Mesothelial cell of epicardium (in vitro differentiated cells): Measurements from ENCODE around the gene RDX. TPM values are rescaled to one million over a fixed set of nuclear protein-coding genes. Genes with fewer than 3 reads are reported as not detected.

ENCODE experiments used
- DNase-seq, 2 experiments: peaks; one replicate each; pipeline ENCODE4 v3.0.0; 2021; ENCODE audit warnings: low spot score in 2 of 2; ENCODE audit not compliant: unreplicated experiment in 2 of 2
- H3K27ac Mint-ChIP-seq: 2 replicates; pipeline ENCODE4 v1.8.0; 2021; ENCODE audit warnings: mixed read lengths
- H3K27me3 Mint-ChIP-seq: 2 replicates; pipeline ENCODE4 v1.8.0; 2021; ENCODE audit warnings: low read depth, mixed read lengths
- H3K36me3 Mint-ChIP-seq: 2 replicates; pipeline ENCODE4 v1.8.0; 2021; ENCODE audit warnings: mixed read lengths
- H3K4me1 Mint-ChIP-seq: 2 replicates; pipeline ENCODE4 v1.8.0; 2021; ENCODE audit warnings: mixed read lengths
- H3K4me3 Mint-ChIP-seq: 2 replicates; pipeline ENCODE4 v1.8.0; 2021; ENCODE audit warnings: mild to moderate bottlenecking, moderate library complexity, mixed read lengths
- H3K9me3 Mint-ChIP-seq: 2 replicates; pipeline ENCODE4 v1.8.0; 2021; ENCODE audit warnings: mixed read lengths
- total RNA-seq: library from RNA; stranded (reverse); gene quantifications from 3 replicates; pipeline ENCODE4 v1.2.1, GENCODE V29; 2021
- TF ChIP-seq, protein P1 (sequence below): fragments of 200-600 bp; sonication (generic); IDR thresholded peaks from one replicate; pipeline ENCODE4 v1.5.0; 2021; ENCODE audit warnings: antibody characterized with exemption; ENCODE audit not compliant: unreplicated experiment

Gene RDX
- total RNA-seq, 1 donor from 2014 or later, result 117 TPM

GRCh38 chr11:110301577-110301976 lies 5.2 kb upstream of the RDX start:
- no peak overlapping the region for H3K4me3 Mint-ChIP-seq
- H3K36me3 Mint-ChIP-seq, result no peaks in the 10 kb centered on the region
- no peak for DNase-seq
- no peaks in the 10 kb centered on the region for H3K9me3 Mint-ChIP-seq
- TF ChIP-seq, protein P1, sequence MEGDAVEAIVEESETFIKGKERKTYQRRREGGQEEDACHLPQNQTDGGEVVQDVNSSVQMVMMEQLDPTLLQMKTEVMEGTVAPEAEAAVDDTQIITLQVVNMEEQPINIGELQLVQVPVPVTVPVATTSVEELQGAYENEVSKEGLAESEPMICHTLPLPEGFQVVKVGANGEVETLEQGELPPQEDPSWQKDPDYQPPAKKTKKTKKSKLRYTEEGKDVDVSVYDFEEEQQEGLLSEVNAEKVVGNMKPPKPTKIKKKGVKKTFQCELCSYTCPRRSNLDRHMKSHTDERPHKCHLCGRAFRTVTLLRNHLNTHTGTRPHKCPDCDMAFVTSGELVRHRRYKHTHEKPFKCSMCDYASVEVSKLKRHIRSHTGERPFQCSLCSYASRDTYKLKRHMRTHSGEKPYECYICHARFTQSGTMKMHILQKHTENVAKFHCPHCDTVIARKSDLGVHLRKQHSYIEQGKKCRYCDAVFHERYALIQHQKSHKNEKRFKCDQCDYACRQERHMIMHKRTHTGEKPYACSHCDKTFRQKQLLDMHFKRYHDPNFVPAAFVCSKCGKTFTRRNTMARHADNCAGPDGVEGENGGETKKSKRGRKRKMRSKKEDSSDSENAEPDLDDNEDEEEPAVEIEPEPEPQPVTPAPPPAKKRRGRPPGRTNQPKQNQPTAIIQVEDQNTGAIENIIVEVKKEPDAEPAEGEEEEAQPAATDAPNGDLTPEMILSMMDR, result no peak
- no peak overlapping the region for H3K27ac Mint-ChIP-seq
- H3K4me1 Mint-ChIP-seq, result peaks cover 36% of the 10 kb centered on the region
- peaks cover 10% of the 10 kb centered on the region for H3K27me3 Mint-ChIP-seq

- no peaks in the 10 kb centered on the region for H3K9me3 Mint-ChIP-seq
- no peak overlapping the region for H3K4me3 Mint-ChIP-seq
- no peak for DNase-seq
- peaks cover 10% of the 10 kb centered on the region for H3K27me3 Mint-ChIP-seq
- H3K27ac Mint-ChIP-seq, result no peak overlapping the region
- H3K36me3 Mint-ChIP-seq, result no peaks in the 10 kb centered on the region
- TF ChIP-seq, protein P1, result no peak
- peaks cover 36% of the 10 kb centered on the region for H3K4me1 Mint-ChIP-seq
Measured at GRCh38 chr11:110301032-110301431, 4.6 kb upstream of the RDX start.

- H3K27me3 Mint-ChIP-seq, result peaks cover 10% of the 10 kb centered on the region
- DNase-seq, result no peak
- H3K27ac Mint-ChIP-seq, result no peak overlapping the region
- TF ChIP-seq, protein P1, result no peak
- H3K4me1 Mint-ChIP-seq, result peaks cover 37% of the 10 kb centered on the region
- no peaks in the 10 kb centered on the region for H3K36me3 Mint-ChIP-seq
- H3K4me3 Mint-ChIP-seq, result no peak overlapping the region
- H3K9me3 Mint-ChIP-seq, result no peaks in the 10 kb centered on the region
Measured at GRCh38 chr11:110299006-110299785, 2.8 kb upstream of the RDX start.

DNA sequence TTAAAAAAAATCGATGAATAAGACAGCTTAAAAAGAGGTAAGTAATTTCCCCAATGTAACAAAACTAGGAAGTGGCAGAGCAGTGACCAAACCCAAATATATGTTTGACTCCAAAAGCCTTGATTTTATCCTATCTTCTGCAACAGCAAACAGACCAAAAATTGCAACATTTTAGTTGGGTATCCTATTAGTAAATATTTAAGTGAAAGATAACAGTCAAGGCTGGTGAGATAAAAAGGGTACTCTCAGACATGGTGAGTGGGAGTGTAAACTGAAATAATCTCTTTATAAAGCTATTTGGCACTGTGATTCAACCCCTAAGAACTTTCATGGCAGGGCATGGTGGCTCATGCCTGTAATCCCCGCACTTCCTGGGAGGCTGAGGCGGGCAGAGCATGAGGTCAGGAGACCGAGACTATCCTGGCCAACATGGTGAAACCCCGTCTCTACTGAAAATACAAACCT lies 1.9 kb upstream of the RDX start:
- H3K4me1 Mint-ChIP-seq, result peaks cover 44% of the 10 kb centered on the region
- no peaks in the 10 kb centered on the region for H3K9me3 Mint-ChIP-seq
- peaks cover 10% of the 10 kb centered on the region for H3K27me3 Mint-ChIP-seq
- H3K36me3 Mint-ChIP-seq, result no peaks in the 10 kb centered on the region
- TF ChIP-seq, protein P1, result no peak
- DNase-seq, result no peak
- H3K27ac Mint-ChIP-seq, result no peak overlapping the region
- no peak overlapping the region for H3K4me3 Mint-ChIP-seq

DNA sequence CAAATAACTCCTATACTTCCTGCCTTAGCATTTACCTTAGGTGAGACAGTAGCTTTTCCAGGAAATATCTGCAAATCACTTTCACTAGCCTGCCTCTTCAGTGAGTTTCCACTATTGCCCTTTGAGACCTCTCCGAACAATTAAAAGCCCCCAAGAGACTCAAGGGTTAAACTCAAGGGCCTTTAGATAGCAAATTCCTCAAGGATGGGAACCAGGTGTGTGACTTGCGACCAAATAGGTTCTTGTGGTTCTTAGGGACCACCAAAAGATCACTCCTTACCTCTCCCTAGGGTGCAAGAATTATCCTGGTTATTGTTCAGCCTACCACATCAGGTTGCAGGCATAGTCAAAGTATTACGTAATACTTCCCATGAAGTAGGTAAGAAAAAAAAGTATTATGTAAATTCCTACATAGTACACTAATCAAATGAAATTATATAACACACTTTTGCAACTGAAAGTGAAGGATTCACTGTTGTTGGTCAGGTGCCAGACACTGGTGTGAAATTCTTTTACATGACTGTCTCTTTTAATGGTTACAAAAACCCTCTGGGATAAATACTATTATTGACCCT lies 1.4 kb upstream of the RDX start:
- Mint-ChIP-seq H3K4me3 (no peak overlapping the region), H3K27ac (peak overlapping the region; percentile 90)

More for the DNA sequence above, 1.4 kb upstream of the RDX start:
- DNase-seq, result no peak
- Mint-ChIP-seq H3K36me3 (no peaks in the 10 kb centered on the region), H3K4me1 (peaks cover 45% of the 10 kb centered on the region), H3K27me3 (peaks cover 7% of the 10 kb centered on the region), H3K9me3 (no peaks in the 10 kb centered on the region)
- TF ChIP-seq, protein P1, result no peak
